HCT116 (cell line): Measurements from ENCODE around the gene OR10H5. TPM values are rescaled to one million over a fixed set of nuclear protein-coding genes. Genes with fewer than 3 reads are reported as not detected.

ENCODE experiments used
- ATAC-seq: fragments of 200-7000 bp; cut with Tn5 transposase; 2 replicates; pipeline ENCODE4 v1.9.1; 2020; ENCODE audit warnings: mild to moderate bottlenecking, moderate library complexity
- BruUV-seq: library from RNA; stranded (reverse); fragments of 400-500 nt; replicated peaks from 2 replicates; lab custom pipeline; 2021; lab: Mats Ljungman, UMichigan
- CTCF ChIA-PET: fragments of 300-600 bp; sonication (Branson Sonifier 250); formaldehyde crosslinking; loops from one replicate; lab custom pipeline; 2021; ENCODE audit warnings: antibody characterized with exemption; lab: Charles Lee
- POLR2A ChIA-PET: fragments of 300-600, 350-600 bp; sonication (Branson Sonifier 250); formaldehyde crosslinking; loops from one replicate; lab custom pipeline; 2021; ENCODE audit warnings: antibody characterized with exemption; lab: Charles Lee
- RAD21 ChIA-PET, 2 experiments: fragments of 300-600 bp; sonication (Branson Sonifier 250); formaldehyde crosslinking; loops; one replicate each; lab custom pipeline; 2023; ENCODE audit warnings: low total read pairs in 2 of 2; ENCODE audit not compliant: uncharacterized antibody in 2 of 2, unreplicated experiment in 2 of 2, low non-redundant PET in 1 of 2; lab: Charles Lee
- DNase-seq: peaks from one replicate; pipeline ENCODE4 v3.0.0-alpha.2; 2010; ENCODE audit warnings: low read depth, low spot score
- H2AFZ ChIP-seq: fragments of 200-600 bp; shearing (Covaris generic), sonication (generic); 2 replicates; pipeline ENCODE4 v1.6.1; 2017; ENCODE audit warnings: low read depth, mixed run types, mixed read lengths, antibody characterized with exemption, low read length; ENCODE audit not compliant: poor library complexity, severe bottlenecking
- H3K27ac ChIP-seq: 2 replicates; pipeline ENCODE4 v1.5.1; 2012; ENCODE audit warnings: low read depth, low read length
- H3K27me3 ChIP-seq: fragments of 200-600 bp; sonication (generic); 2 replicates; pipeline ENCODE4 v1.6.1; 2016; ENCODE audit warnings: mixed run types, low read length, mixed read lengths; ENCODE audit not compliant: insufficient read depth
- H3K36me3 ChIP-seq, 2 experiments: fragments of 200-500 bp in 1 of 2; fragments of 200-600 bp in 1 of 2; sonication (Bioruptor generic) in 1 of 2; sonication (generic) in 1 of 2; 2 replicates each; pipeline versions ENCODE4 v1.5.1 to v1.6.1; 2014 to 2016; ENCODE audit warnings: low read length in 2 of 2, inconsistent platforms in 1 of 2, mixed read lengths in 1 of 2, mixed run types in 1 of 2; ENCODE audit not compliant: insufficient read depth in 2 of 2, control insufficient read depth in 1 of 2
- H3K4me1 ChIP-seq, 2 experiments: fragments of 200-600 bp in 1 of 2; sonication (generic) in 1 of 2; 2 replicates each; pipeline versions ENCODE4 v1.5.1 to v1.6.1; 2012 to 2017; ENCODE audit warnings: low read length in 2 of 2, inconsistent platforms in 1 of 2, mild to moderate bottlenecking in 1 of 2, mixed read lengths in 1 of 2, mixed run types in 1 of 2, moderate library complexity in 1 of 2; ENCODE audit not compliant: insufficient read depth in 2 of 2, control insufficient read depth in 1 of 2
- H3K4me2 ChIP-seq: fragments of 200-600 bp; sonication (generic); 2 replicates; pipeline ENCODE4 v1.6.1; 2017; ENCODE audit warnings: mixed run types, low read length, mixed read lengths
- H3K4me3 ChIP-seq, 2 experiments: fragments of 200-600 bp in 1 of 2; sonication (generic) in 1 of 2; replicated peaks in 1 of 2; 2 replicates each; pipeline ENCODE4 v1.5.1; 2011 to 2016; ENCODE audit warnings: low read length in 2 of 2, control low read depth in 1 of 2, low read depth in 1 of 2, mild to moderate bottlenecking in 1 of 2, mixed read lengths in 1 of 2, mixed run types in 1 of 2
- H3K79me2 ChIP-seq: fragments of 200-600 bp; sonication (generic); 2 replicates; pipeline ENCODE4 v1.6.1; 2017; ENCODE audit warnings: mild to moderate bottlenecking, mixed run types, low read length, moderate library complexity, mixed read lengths; ENCODE audit not compliant: insufficient read depth
- H3K9ac ChIP-seq: fragments of 200-600 bp; sonication (generic); 2 replicates; pipeline ENCODE4 v1.6.1; 2016; ENCODE audit warnings: low read length, mixed read lengths
- H3K9me2 ChIP-seq: fragments of 200-600 bp; sonication (generic), shearing (Covaris generic); 2 replicates; pipeline ENCODE4 v1.6.1; 2017; ENCODE audit warnings: mixed run types, mild to moderate bottlenecking, moderate library complexity; ENCODE audit not compliant: insufficient read depth
- H3K9me3 ChIP-seq, 2 experiments: fragments of 200-500 bp in 1 of 2; fragments of 200-600 bp in 1 of 2; sonication (Bioruptor generic) in 1 of 2; sonication (generic) in 1 of 2; 2 replicates each; pipeline ENCODE4 v1.6.1; 2014 to 2017; ENCODE audit warnings: low read length in 2 of 2, mixed read lengths in 2 of 2, inconsistent platforms in 1 of 2, low read depth in 1 of 2, mild to moderate bottlenecking in 1 of 2, mixed run types in 1 of 2, moderate library complexity in 1 of 2; ENCODE audit not compliant: control insufficient read depth in 1 of 2, insufficient read depth in 1 of 2
- H4K20me1 ChIP-seq: fragments of 200-600 bp; sonication (generic), shearing (Covaris generic); 2 replicates; pipeline ENCODE4 v1.6.1; 2017; ENCODE audit warnings: mixed run types, mild to moderate bottlenecking, moderate library complexity; ENCODE audit not compliant: insufficient read depth
- CBX3 ChIP-seq: IDR thresholded peaks from 2 replicates; pipeline ENCODE4 v1.6.1; 2012; ENCODE audit warnings: low read depth
- CEBPB ChIP-seq: IDR thresholded peaks from 2 replicates; pipeline ENCODE4 v1.6.1; 2012; ENCODE audit warnings: low read depth
- ELF1 ChIP-seq: IDR thresholded peaks from 2 replicates; pipeline ENCODE4 v1.6.1; 2012; ENCODE audit warnings: low read depth, borderline replicate concordance
- EZH2 ChIP-seq: fragments of 200-600 bp; sonication (generic); IDR thresholded peaks from 2 replicates; pipeline ENCODE4 v1.6.1; 2017; ENCODE audit warnings: antibody characterized with exemption, mixed run types
- FOSL1 ChIP-seq: IDR thresholded peaks from 2 replicates; pipeline ENCODE4 v1.6.1; 2012; ENCODE audit warnings: low read depth
- JUND ChIP-seq: IDR thresholded peaks from 2 replicates; pipeline ENCODE4 v1.6.1; 2012
- POLR2A ChIP-seq: IDR thresholded peaks from 2 replicates; pipeline ENCODE4 v1.7.0; 2011; ENCODE audit warnings: borderline replicate concordance; ENCODE audit not compliant: insufficient read depth, insufficient read length; ENCODE audit errors: extremely low read depth
- RAD21 ChIP-seq: IDR thresholded peaks from 2 replicates; pipeline ENCODE4 v1.6.1; 2012; ENCODE audit warnings: low read depth, mild to moderate bottlenecking
- SIN3A ChIP-seq: IDR thresholded peaks from 2 replicates; pipeline ENCODE4 v1.6.1; 2012; ENCODE audit warnings: low read depth
- SP1 ChIP-seq: IDR thresholded peaks from 2 replicates; pipeline ENCODE4 v1.6.1; 2012; ENCODE audit warnings: low read depth
- SRF ChIP-seq: IDR thresholded peaks from 2 replicates; pipeline ENCODE4 v1.6.1; 2012; ENCODE audit warnings: low read depth
- ZNF274 ChIP-seq: fragments of 200-500 bp; sonication (Bioruptor generic); IDR thresholded peaks from 2 replicates; pipeline ENCODE4 v1.6.1; 2014; ENCODE audit warnings: mild to moderate bottlenecking, low read depth, low read length, inconsistent platforms
- intact Hi-C: fragments of 100-400 bp; cut with micrococcal nuclease; formaldehyde crosslinking; loops from 2 replicates; pipeline ENCODE4 v1.10.0; 2022
- total RNA-seq: library from RNA; stranded (reverse); gene quantifications from one replicate; pipeline ENCODE4 v1.2.1, GENCODE V29; 2021; ENCODE audit not compliant: unreplicated experiment
- TF ChIP-seq, protein P1 (sequence below), 3 experiments: fragments of 200-600 bp in 1 of 3; sonication (generic) in 1 of 3; IDR thresholded peaks in 2 of 3; conservative IDR thresholded peaks in 1 of 3; 2 replicates each; pipeline ENCODE4 v1.5.1; 2012 to 2017; ENCODE audit warnings: low read depth in 2 of 3, low read length in 2 of 3, antibody characterized with exemption in 1 of 3, borderline replicate concordance in 1 of 3, control low read depth in 1 of 3, mild to moderate bottlenecking in 1 of 3, mixed read lengths in 1 of 3, mixed run types in 1 of 3, moderate library complexity in 1 of 3; ENCODE audit not compliant: insufficient read depth in 1 of 3
- TF ChIP-seq, protein P2 (sequence below): IDR thresholded peaks from 2 replicates; pipeline ENCODE4 v1.6.1; 2012
- TF ChIP-seq, protein P3 (sequence below): IDR thresholded peaks from 2 replicates; pipeline ENCODE4 v1.6.1; 2012; ENCODE audit warnings: low read depth
- TF ChIP-seq, protein P4 (sequence below): IDR thresholded peaks from 2 replicates; pipeline ENCODE4 v1.6.1; 2012

Gene OR10H5
- total RNA-seq, 1 experiment from 2014 or later, result not detected

DNA sequence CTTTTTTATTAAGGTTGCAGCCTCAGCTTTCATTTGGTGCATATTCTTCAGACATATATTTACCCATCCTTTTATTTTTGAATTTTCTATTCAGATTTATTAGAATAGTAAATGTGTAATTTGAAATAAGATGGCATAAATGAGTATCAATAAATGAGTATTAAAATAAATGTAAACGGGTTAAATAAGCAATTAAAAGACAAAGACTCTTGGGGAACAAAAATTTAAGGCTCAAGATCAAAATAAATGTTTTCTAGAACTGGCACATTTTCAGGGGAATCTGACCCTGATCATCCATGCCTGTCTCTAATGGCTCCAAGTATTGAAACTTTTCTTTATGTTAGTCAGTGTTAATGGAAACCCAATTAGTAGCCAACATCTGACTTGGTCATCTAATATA, 46.7 kb upstream of the OR10H5 start (continued):
- TF ChIP-seq, protein P1, sequence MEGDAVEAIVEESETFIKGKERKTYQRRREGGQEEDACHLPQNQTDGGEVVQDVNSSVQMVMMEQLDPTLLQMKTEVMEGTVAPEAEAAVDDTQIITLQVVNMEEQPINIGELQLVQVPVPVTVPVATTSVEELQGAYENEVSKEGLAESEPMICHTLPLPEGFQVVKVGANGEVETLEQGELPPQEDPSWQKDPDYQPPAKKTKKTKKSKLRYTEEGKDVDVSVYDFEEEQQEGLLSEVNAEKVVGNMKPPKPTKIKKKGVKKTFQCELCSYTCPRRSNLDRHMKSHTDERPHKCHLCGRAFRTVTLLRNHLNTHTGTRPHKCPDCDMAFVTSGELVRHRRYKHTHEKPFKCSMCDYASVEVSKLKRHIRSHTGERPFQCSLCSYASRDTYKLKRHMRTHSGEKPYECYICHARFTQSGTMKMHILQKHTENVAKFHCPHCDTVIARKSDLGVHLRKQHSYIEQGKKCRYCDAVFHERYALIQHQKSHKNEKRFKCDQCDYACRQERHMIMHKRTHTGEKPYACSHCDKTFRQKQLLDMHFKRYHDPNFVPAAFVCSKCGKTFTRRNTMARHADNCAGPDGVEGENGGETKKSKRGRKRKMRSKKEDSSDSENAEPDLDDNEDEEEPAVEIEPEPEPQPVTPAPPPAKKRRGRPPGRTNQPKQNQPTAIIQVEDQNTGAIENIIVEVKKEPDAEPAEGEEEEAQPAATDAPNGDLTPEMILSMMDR (IDR thresholded peaks at IDR 0.05 in 2 of 3, conservative IDR thresholded peaks at IDR 0.05 in 1 of 3; ENCODE audit: borderline replicate concordance in 1 of 3, insufficient read depth in 1 of 3, low read depth in 2 of 3, low read length in 2 of 3), result no peak
- TF ChIP-seq CBX3, result no peak
- TF ChIP-seq, all 23 proteins: peak for 0

DNA sequence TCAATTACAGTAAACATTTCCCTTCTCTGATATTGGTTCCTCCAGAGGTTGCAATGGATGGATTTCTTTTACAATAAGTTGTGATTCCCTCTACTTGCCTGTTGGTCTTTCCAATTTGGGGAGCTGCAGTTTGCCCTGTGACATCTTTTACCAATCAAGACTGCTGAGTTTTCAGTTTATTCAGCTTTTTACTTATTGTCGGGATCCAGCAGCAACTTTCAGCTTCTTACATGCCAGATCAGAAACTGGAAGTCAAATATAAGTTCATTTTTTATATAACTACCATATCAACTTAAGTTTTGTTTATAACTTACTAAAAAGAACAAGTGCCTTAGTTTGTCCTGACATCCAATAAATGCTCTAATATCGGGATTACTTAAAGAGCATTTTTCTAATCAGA, 39.2 kb upstream of the OR10H5 start:
- Histone ChIP-seq H2AFZ (no peak overlapping the region), H3K4me1 (no peaks in the 10 kb centered on the region), H4K20me1 (no peaks in the 10 kb centered on the region), H3K9me2 (no peaks in the 10 kb centered on the region), H3K4me2 (no peak overlapping the region)
- RAD21 ChIA-PET, result no interaction called here
- DNase-seq, result no peak
- TF ChIP-seq SRF (no peak), RAD21 (no peak), SIN3A (no peak), EZH2 (no peak), JUND (no peak), ELF1 (no peak), ZNF274 (no peak), FOSL1 (no peak), SP1 (no peak), POLR2A (no peak), CEBPB (no peak), CBX3 (no peak)
- TF ChIP-seq, protein P2, sequence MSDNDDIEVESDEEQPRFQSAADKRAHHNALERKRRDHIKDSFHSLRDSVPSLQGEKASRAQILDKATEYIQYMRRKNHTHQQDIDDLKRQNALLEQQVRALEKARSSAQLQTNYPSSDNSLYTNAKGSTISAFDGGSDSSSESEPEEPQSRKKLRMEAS, result no peak
- TF ChIP-seq, protein P1 (IDR thresholded peaks at IDR 0.05 in 2 of 3, conservative IDR thresholded peaks at IDR 0.05 in 1 of 3; ENCODE audit: borderline replicate concordance in 1 of 3, insufficient read depth in 1 of 3, low read depth in 2 of 3, low read length in 2 of 3), result no peak
- TF ChIP-seq, protein P3, sequence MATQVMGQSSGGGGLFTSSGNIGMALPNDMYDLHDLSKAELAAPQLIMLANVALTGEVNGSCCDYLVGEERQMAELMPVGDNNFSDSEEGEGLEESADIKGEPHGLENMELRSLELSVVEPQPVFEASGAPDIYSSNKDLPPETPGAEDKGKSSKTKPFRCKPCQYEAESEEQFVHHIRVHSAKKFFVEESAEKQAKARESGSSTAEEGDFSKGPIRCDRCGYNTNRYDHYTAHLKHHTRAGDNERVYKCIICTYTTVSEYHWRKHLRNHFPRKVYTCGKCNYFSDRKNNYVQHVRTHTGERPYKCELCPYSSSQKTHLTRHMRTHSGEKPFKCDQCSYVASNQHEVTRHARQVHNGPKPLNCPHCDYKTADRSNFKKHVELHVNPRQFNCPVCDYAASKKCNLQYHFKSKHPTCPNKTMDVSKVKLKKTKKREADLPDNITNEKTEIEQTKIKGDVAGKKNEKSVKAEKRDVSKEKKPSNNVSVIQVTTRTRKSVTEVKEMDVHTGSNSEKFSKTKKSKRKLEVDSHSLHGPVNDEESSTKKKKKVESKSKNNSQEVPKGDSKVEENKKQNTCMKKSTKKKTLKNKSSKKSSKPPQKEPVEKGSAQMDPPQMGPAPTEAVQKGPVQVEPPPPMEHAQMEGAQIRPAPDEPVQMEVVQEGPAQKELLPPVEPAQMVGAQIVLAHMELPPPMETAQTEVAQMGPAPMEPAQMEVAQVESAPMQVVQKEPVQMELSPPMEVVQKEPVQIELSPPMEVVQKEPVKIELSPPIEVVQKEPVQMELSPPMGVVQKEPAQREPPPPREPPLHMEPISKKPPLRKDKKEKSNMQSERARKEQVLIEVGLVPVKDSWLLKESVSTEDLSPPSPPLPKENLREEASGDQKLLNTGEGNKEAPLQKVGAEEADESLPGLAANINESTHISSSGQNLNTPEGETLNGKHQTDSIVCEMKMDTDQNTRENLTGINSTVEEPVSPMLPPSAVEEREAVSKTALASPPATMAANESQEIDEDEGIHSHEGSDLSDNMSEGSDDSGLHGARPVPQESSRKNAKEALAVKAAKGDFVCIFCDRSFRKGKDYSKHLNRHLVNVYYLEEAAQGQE, result no peak
- TF ChIP-seq, protein P4, sequence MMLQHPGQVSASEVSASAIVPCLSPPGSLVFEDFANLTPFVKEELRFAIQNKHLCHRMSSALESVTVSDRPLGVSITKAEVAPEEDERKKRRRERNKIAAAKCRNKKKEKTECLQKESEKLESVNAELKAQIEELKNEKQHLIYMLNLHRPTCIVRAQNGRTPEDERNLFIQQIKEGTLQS, result no peak
- TF ChIP-seq, all 23 proteins: peak for 0
- H3K9me3 ChIP-seq, result no peaks in the 10 kb centered on the region
- H3K4me3 ChIP-seq, result no peak overlapping the region
- no peak overlapping the region for H3K9ac ChIP-seq
- CTCF ChIA-PET, result no interaction called here
- H3K36me3 ChIP-seq, result no peaks in the 10 kb centered on the region
- no TSS peak for BruUV-seq
- POLR2A ChIA-PET, result no interaction called here
- intact Hi-C loops, result no loop called here
- no peak overlapping the region for H3K27ac ChIP-seq
- no peak for ATAC-seq
- peaks cover 19% of the 10 kb centered on the region for H3K27me3 ChIP-seq
- no peaks in the 10 kb centered on the region for H3K79me2 ChIP-seq
